Measurements from ENCODE around the gene TMEM270.

GRCh38 chr7:73876973-73877372 lies 16.0 kb downstream of the TMEM270 start:
- TF ChIP-seq CREM (CRISPR knock-in tag; IDR thresholded peaks at IDR 0.05), result no peak
- TF ChIP-seq CTCF (IDR thresholded peaks at IDR 0.05), result no peak
- no peak for TF ChIP-seq NR2C2 (CRISPR knock-in tag; IDR thresholded peaks at IDR 0.05)
- no peak for TF ChIP-seq TP53 (CRISPR knock-in tag; IDR thresholded peaks at IDR 0.05)
- TF ChIP-seq JUN (CRISPR knock-in tag; IDR thresholded peaks at IDR 0.05), result no peak
- TF ChIP-seq, protein P1, sequence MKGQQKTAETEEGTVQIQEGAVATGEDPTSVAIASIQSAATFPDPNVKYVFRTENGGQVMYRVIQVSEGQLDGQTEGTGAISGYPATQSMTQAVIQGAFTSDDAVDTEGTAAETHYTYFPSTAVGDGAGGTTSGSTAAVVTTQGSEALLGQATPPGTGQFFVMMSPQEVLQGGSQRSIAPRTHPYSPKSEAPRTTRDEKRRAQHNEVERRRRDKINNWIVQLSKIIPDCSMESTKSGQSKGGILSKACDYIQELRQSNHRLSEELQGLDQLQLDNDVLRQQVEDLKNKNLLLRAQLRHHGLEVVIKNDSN (CRISPR knock-in tag; IDR thresholded peaks at IDR 0.05), result no peak
- TF ChIP-seq NR3C1 (CRISPR knock-in tag; conservative IDR thresholded peaks at IDR 0.05; ENCODE audit: low read depth), result no peak
- no peak for TF ChIP-seq NFE2L1 (CRISPR knock-in tag; IDR thresholded peaks at IDR 0.05)
- TF ChIP-seq ZNF121 (CRISPR knock-in tag; IDR thresholded peaks at IDR 0.05), result no peak
- TF ChIP-seq ATF1 (CRISPR knock-in tag; IDR thresholded peaks at IDR 0.05), result no peak
- TF ChIP-seq, protein P2, sequence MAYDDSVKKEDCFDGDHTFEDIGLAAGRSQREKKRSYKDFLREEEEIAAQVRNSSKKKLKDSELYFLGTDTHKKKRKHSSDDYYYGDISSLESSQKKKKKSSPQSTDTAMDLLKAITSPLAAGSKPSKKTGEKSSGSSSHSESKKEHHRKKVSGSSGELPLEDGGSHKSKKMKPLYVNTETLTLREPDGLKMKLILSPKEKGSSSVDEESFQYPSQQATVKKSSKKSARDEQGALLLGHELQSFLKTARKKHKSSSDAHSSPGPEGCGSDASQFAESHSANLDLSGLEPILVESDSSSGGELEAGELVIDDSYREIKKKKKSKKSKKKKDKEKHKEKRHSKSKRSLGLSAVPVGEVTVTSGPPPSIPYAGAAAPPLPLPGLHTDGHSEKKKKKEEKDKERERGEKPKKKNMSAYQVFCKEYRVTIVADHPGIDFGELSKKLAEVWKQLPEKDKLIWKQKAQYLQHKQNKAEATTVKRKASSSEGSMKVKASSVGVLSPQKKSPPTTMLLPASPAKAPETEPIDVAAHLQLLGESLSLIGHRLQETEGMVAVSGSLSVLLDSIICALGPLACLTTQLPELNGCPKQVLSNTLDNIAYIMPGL (CRISPR knock-in tag; IDR thresholded peaks at IDR 0.05), result no peak
- TF ChIP-seq NFYB (CRISPR knock-in tag; conservative IDR thresholded peaks at IDR 0.05; ENCODE audit: low read depth), result no peak

All from WTC11 (cell line).